Adrenal gland (tissue), 12 donors: ENCODE data around the gene NAGLU. TPM values are rescaled to one million over a fixed set of nuclear protein-coding genes. Genes with fewer than 3 reads are reported as not detected.
A peak's percentile ranks its signal among the peaks of the same experiment; 100 is the strongest.
"Not testable (repeated sequence)": the region's sequence is repeated elsewhere in the genome, so short reads cannot be mapped to it uniquely, and the experiment has no call there.

Experiments
- DNase-seq, 7 donors: peaks; one replicate each; pipeline ENCODE4 v3.0.0-alpha.2; 2019 to 2020
- H3K27ac ChIP-seq, 5 donors: fragments of 200-600 bp; sonication (generic) in 4 of 5; 1 replicate in 3 of 5; 2 replicates in 2 of 5; pipeline versions ENCODE4 v1.5.1 to v1.8.0; 2016 to 2020; ENCODE audit warnings: mild to moderate bottlenecking in 1 of 5
- H3K27me3 ChIP-seq: fragments of 200-600 bp; 2 replicates; pipeline ENCODE4 v1.8.0; 2021
- H3K36me3 ChIP-seq, 2 donors: fragments of 200-600 bp; replicated peaks in 1 of 2; 1 replicate in 1 of 2; 2 replicates in 1 of 2; pipeline versions ENCODE4 v1.5.1 to v1.8.0; 2018 to 2022
- H3K4me1 ChIP-seq, 2 donors: fragments of 200-600 bp; replicated peaks in 1 of 2; 1 replicate in 1 of 2; 2 replicates in 1 of 2; pipeline versions ENCODE4 v1.5.1 to v1.8.0; 2018 to 2021
- H3K4me3 ChIP-seq, 4 donors: fragments of 200-600 bp; sonication (generic) in 3 of 4; one replicate each; pipeline ENCODE4 v1.5.1; 2016 to 2018
- H3K9me3 ChIP-seq, 3 donors: fragments of 200-600 bp; sonication (generic) in 1 of 3; replicated peaks in 1 of 3; 1 replicate in 2 of 3; 2 replicates in 1 of 3; pipeline versions ENCODE4 v1.5.1 to v1.8.0; 2016 to 2021
- POLR2A ChIP-seq, 2 donors: fragments of 450-650 bp; IDR thresholded peaks; one replicate each; pipeline ENCODE4 v1.6.1; 2017; ENCODE audit warnings: antibody characterized with exemption in 2 of 2, mild to moderate bottlenecking in 2 of 2, moderate library complexity in 1 of 2
- WGBS, 4 donors: extraction: QIAGEN DNeasy Blood & Tissue Kit in 2 of 4; methylation state at CpG; one replicate each; pipeline versions ENCODE4 v1.1.5 to v1.1.7; 2013 to 2017; 5-methylcytosine and 5-hydroxymethylcytosine counted together
- intact Hi-C, 2 donors: fragments of 100-400 bp; cut with DNase I; formaldehyde crosslinking; loops; one replicate each; pipeline versions ENCODE4 v1.14.1 to v1.15.0; 2022 to 2023
- polyA plus RNA-seq, 3 donors: library from polyadenylated mRNA; stranded (reverse); fragments of 200-250 nt in 2 of 3; fragments of 350-450 nt in 1 of 3; fragmentation: Illumina TruSeq in 1 of 3; extraction: RNeasy Lipid Tissue Mini Kit (QIAGEN cat#74804) in 1 of 3; gene quantifications; one replicate each; pipeline ENCODE4 v1.2.3, GENCODE V29; 2013 to 2014
- total RNA-seq, 9 donors: library from RNA; depleted of rRNA in 4 of 9; stranded (reverse); fragments of >200 nt in 4 of 9; fragments of 120-200 nt in 1 of 9; fragmentation: NEBNext Ultra II Directional in 1 of 9; extraction: Animal tissue kit (Norgen Biotek cat#: 25700) in 1 of 9; gene quantifications; one replicate each; pipeline versions ENCODE4 v1.1.0 to v1.2.4, GENCODE V29; 2013 to 2023
- TF ChIP-seq, protein P1 (sequence below), 6 experiments: fragments of 450-650 bp in 4 of 6; fragments of 200-600 bp in 2 of 6; sonication (generic) in 1 of 6; IDR thresholded peaks; 1 replicate in 5 of 6; 2 replicates in 1 of 6; pipeline versions ENCODE4 v1.5.1 to v1.8.0; 2016 to 2021; ENCODE audit warnings: antibody characterized with exemption in 6 of 6, mild to moderate bottlenecking in 2 of 6, moderate library complexity in 1 of 6
- donor health status: healthy with polysubstance abuse.
- donor health status: Bipolar disorder and iron deficiency.
- donor health status: DM: yes; HTN: yes; CAD: no.
- donor health status: DM: no; HTN: no; CAD: no.
- donor health status: DM: no; HTN: no; CAD: no.
- donor health status: DM: yes; HTN: yes; CAD: no.

The NAGLU gene
- total and polyA plus RNA-seq, 12 donors, result 12.4 to 115 (median 58.5) TPM

- Histone ChIP-seq H3K27me3 (no peaks in the 10 kb centered on the region), H3K27ac (peak overlapping the region in 1 of 5 donors; percentile 91), H3K4me1 (peaks cover 23 to 26% of the 10 kb centered on the region in 2 donors), H3K36me3 (no peaks in the 10 kb centered on the region), H3K9me3 (no peaks in the 10 kb centered on the region), H3K4me3 (peak overlapping the region in 1 of 4 donors; percentile 69)
- peak in 1 of 7 donors; percentile 49 for DNase-seq
- WGBS, 4 donors, result 73 to 78% (median 76%) methylated on average over 35 to 45 of the region's 45 CpGs
- intact Hi-C loops, result no loop called here
- no peak for TF ChIP-seq POLR2A (IDR thresholded peaks at IDR 0.05)
- TF ChIP-seq, protein P1, sequence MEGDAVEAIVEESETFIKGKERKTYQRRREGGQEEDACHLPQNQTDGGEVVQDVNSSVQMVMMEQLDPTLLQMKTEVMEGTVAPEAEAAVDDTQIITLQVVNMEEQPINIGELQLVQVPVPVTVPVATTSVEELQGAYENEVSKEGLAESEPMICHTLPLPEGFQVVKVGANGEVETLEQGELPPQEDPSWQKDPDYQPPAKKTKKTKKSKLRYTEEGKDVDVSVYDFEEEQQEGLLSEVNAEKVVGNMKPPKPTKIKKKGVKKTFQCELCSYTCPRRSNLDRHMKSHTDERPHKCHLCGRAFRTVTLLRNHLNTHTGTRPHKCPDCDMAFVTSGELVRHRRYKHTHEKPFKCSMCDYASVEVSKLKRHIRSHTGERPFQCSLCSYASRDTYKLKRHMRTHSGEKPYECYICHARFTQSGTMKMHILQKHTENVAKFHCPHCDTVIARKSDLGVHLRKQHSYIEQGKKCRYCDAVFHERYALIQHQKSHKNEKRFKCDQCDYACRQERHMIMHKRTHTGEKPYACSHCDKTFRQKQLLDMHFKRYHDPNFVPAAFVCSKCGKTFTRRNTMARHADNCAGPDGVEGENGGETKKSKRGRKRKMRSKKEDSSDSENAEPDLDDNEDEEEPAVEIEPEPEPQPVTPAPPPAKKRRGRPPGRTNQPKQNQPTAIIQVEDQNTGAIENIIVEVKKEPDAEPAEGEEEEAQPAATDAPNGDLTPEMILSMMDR (IDR thresholded peaks at IDR 0.05), result no peak
Observed at GRCh38 chr17:42553161-42553818, 17.2 kb downstream of the NAGLU start.

DNA sequence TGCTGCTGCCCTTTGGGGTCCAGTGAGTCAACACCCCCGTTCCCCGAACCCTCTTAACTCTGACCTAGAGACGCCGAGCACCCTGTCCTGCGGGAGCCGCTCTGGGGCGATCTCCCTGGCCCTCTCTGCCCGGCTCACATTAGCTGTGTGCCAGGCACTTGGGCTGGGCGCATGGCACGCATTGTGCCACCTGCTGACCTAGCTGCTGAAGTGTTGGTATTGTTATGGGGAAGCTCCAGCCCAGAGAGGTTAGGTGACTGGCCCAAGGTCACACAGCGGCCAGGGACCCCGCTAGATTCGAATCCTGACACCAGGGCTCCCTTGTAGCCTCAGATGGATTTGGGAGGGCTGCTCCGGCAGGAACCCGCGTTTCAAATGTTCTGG, 17.8 kb downstream of the NAGLU start:
- H3K36me3 ChIP-seq, result no peaks in the 10 kb centered on the region
- peak in 3 of 7 donors; percentile 40 to 45 (median 44) for DNase-seq
- TF ChIP-seq, protein P1 (IDR thresholded peaks at IDR 0.05), result no peak
- TF ChIP-seq POLR2A (IDR thresholded peaks at IDR 0.05), result no peak
- no peaks in the 10 kb centered on the region for H3K27me3 ChIP-seq
- peak overlapping the region in 3 of 4 donors; percentile 55 to 69 (median 65) for H3K4me3 ChIP-seq
- H3K4me1 ChIP-seq, result peaks cover 17 to 21% of the 10 kb centered on the region in 2 donors
- H3K27ac ChIP-seq, result peak overlapping the region in 3 of 5 donors; percentile 79 to 91 (median 85)
- intact Hi-C loops, result no loop called here
- H3K9me3 ChIP-seq, result no peaks in the 10 kb centered on the region
- 32 to 60% (median 46%) methylated on average over 7 to 16 of the region's 16 CpGs for WGBS, 4 donors

DNA sequence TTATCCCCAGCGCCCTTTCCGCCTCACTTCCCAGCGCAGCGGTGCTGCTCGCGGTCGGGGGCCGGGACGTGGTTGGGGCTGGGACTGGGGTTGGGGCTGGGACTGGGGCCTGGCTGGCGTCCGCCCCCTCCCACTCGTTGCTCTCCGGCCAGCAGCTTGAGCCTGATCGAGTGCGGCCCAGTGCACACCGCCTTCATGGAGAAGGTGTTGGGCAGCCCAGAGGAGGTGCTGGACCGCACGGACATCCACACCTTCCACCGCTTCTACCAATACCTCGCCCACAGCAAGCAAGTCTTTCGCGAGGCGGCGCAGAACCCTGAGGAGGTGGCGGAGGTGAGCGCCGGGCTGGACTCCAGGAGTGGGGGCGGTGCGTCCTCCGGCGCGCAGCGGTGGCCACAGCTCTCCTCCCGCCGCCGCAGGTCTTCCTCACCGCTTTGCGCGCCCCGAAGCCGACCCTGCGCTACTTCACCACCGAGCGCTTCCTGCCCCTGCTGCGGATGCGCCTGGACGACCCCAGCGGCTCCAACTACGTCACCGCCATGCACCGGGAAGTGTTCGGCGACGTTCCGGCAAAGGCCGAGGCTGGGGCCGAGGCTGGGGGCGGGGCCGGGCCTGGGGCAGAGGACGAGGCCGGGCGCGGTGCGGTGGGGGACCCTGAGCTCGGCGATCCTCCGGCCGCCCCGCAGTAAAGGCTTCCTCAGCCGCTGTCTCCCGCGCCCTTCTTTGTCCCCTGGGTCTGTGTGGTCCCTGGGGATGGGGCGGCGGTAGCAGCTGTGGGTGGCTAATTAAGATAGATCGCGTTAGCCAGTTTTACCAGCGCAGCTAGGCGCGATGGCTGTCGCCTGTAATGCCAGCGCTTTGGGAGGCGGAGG, 18.4 kb downstream of the NAGLU start:
- H3K36me3 ChIP-seq, result no peaks in the 10 kb centered on the region
- no peaks in the 10 kb centered on the region for H3K9me3 ChIP-seq
- intact Hi-C loops, result no loop called here
- H3K4me3 ChIP-seq, result peak overlapping the region; percentile 41 to 69 (median 60)
- peaks cover 17 to 21% of the 10 kb centered on the region in 2 donors for H3K4me1 ChIP-seq
- H3K27me3 ChIP-seq, result no peaks in the 10 kb centered on the region
- peak overlapping the region in 4 of 5 donors; percentile 59 to 91 (median 82) for H3K27ac ChIP-seq
- DNase-seq, result peak; percentile 80 to 92 (median 86)
- WGBS, 4 donors, result 0 to 1% (median 1%) methylated on average over 20 to 82 of the region's 82 CpGs
- peak; percentile 2 to 72 for TF ChIP-seq POLR2A (IDR thresholded peaks at IDR 0.05)
- TF ChIP-seq, protein P1 (IDR thresholded peaks at IDR 0.05), result no peak

- 23 to 27% (median 26%) methylated on average over 4 of the region's 4 CpGs for WGBS, 4 donors
- Histone ChIP-seq H3K9me3 (no peaks in the 10 kb centered on the region), H3K36me3 (no peaks in the 10 kb centered on the region), H3K27ac (peak overlapping the region in 4 of 5 donors; percentile 59 to 91 (median 82)), H3K27me3 (no peaks in the 10 kb centered on the region), H3K4me1 (peaks cover 17 to 21% of the 10 kb centered on the region in 2 donors), H3K4me3 (peak overlapping the region; percentile 41 to 69 (median 60))
- TF ChIP-seq, protein P1 (IDR thresholded peaks at IDR 0.05), result no peak
- no peak for TF ChIP-seq POLR2A (IDR thresholded peaks at IDR 0.05)
- intact Hi-C loops, result no loop called here
- DNase-seq, result no peak
Observed at GRCh38 chr17:42555122-42555622, 19.1 kb downstream of the NAGLU start.

GRCh38 chr17:42555961-42556617, 20.0 kb downstream of the NAGLU start:
- H3K36me3 ChIP-seq, H3K27ac ChIP-seq, H3K4me3 ChIP-seq, DNase-seq, intact Hi-C loops, H3K27me3 ChIP-seq, H3K9me3 ChIP-seq: not testable (repeated sequence)
- 61 to 74% (median 68%) methylated on average over 4 to 5 of the region's 5 CpGs for WGBS, 4 donors
- H3K4me1 ChIP-seq, result peaks cover 17 to 21% of the 10 kb centered on the region in 2 donors
